NCI-H345 treated with DMSO at 0.1 percent for 48 hours (cell line): ENCODE measurements around the gene SLC35D2.
"Not testable (repeated sequence)": the region's sequence is repeated elsewhere in the genome, so short reads cannot be mapped to it uniquely, and the experiment has no call there.

ENCODE experiments used
- DNase-seq: peaks from one replicate; lab custom pipeline; 2025; ENCODE audit not compliant: unreplicated experiment; lab: John Stamatoyannopoulos, UW

The SLC35D2 gene

GRCh38 chr9:96400132-96400910 is 16.8 kb upstream of the SLC35D2 start:
- DNase-seq: no peak

DNA sequence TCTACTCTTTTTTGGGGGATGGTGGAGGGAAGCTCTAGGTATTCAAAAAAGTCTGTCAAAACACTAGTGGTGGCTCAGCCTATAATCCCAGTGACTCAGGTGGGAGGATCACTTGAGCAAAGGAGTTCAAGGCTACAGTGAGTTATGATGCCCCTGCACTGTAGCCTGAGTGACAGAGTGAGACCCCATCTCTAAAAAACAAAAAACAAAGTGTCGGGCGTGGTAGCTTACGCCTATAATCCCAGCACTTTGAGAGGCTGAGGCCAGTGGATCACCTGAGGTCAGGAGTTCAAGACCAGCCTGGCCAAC is 15.8 kb upstream of the SLC35D2 start:
- DNase-seq: no peak

- no peak for DNase-seq
Observed at GRCh38 chr9:96398582-96399324, 15.2 kb upstream of the SLC35D2 start.

DNA sequence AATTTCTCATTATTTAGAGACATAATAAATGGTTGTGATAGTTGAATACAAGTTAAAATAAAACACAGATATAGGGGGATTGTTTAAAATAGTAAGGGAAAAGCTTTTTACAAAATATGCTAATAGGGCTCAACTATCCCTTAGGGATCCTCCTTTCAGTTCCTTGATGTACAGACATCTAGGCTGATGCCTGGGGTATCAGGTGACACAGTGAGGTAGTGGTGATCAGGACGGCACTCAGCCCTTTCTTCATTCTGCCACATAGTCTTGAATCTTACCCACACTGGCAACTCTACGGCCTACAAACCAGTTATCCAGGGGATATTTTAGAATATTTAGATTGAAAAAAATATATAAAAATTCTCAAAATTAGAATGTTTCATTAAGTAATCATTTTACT is 12.5 kb upstream of the SLC35D2 start:
- DNase-seq: no peak

GRCh38 chr9:96394832-96395496 is 11.5 kb upstream of the SLC35D2 start:
- no peak for DNase-seq

- no peak for DNase-seq
Observed at GRCh38 chr9:96392263-96392662, 8.8 kb upstream of the SLC35D2 start.

GRCh38 chr9:96391021-96391765 is 7.7 kb upstream of the SLC35D2 start:
- DNase-seq: no peak

- no peak for DNase-seq
Observed at GRCh38 chr9:96388144-96388543, 4.6 kb upstream of the SLC35D2 start.

DNA sequence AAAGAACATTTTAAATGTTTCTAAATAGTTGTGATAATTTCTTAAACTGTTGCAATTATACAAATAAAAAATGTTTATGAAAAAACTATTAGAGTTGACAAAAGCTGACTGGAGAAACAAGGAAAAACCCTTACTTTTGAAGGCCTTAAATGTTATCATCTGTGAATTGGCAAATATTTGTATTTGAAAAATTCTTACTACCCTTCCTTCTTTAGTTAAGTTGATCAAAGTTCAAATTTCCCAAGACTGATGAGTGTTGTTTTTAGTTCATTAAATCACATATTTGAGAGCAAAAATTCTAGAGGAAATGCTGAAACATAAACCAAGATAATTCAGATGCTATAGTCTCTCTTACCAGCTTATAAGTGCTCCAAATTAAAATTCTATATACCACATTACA is 2.6 kb upstream of the SLC35D2 start:
- no peak for DNase-seq

DNA sequence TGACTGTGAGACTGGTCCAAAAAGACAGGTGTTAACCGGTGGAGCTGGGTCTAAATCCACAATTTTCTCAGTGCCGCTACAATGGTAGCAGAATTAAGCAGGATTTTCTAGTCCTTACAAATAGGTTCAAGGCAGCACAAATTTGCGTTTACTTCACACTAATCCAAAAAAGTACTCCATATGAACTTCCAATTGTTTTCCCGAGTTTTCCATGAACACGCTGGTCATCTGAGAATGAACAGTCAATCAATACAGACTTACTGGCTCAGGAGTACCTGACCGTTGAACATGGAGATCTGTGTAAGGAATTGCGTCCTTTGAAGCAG is 709 bp downstream of the SLC35D2 start:
- DNase-seq: no peak

- no peak for DNase-seq
Observed at GRCh38 chr9:96382175-96382574, 1.3 kb downstream of the SLC35D2 start.

DNA sequence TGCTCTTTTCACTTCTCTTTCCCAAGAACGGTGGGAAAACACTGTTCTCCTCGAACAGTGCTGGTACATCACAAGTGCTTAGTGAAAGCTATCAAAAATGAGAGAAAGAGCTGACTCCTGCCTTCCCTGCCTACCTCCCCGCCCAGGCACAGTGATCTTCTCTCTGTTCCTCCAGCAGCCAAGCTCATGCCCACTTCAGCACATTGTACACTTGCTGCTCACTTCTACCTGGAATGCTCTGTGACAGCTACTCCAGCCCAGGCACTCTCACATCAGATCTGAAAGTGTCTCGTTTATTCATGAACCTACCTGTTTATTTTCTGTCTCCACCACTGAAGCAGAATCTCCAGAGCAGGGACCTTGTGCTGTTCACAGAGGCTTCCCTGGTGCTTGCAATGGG is 1.8 kb downstream of the SLC35D2 start:
- no peak for DNase-seq

- DNase-seq: no peak
Observed at GRCh38 chr9:96381125-96381524, 2.4 kb downstream of the SLC35D2 start.

GRCh38 chr9:96379461-96379860 is 4.0 kb downstream of the SLC35D2 start:
- DNase-seq: no peak

GRCh38 chr9:96378187-96378586 is 5.3 kb downstream of the SLC35D2 start:
- DNase-seq: no peak

DNA sequence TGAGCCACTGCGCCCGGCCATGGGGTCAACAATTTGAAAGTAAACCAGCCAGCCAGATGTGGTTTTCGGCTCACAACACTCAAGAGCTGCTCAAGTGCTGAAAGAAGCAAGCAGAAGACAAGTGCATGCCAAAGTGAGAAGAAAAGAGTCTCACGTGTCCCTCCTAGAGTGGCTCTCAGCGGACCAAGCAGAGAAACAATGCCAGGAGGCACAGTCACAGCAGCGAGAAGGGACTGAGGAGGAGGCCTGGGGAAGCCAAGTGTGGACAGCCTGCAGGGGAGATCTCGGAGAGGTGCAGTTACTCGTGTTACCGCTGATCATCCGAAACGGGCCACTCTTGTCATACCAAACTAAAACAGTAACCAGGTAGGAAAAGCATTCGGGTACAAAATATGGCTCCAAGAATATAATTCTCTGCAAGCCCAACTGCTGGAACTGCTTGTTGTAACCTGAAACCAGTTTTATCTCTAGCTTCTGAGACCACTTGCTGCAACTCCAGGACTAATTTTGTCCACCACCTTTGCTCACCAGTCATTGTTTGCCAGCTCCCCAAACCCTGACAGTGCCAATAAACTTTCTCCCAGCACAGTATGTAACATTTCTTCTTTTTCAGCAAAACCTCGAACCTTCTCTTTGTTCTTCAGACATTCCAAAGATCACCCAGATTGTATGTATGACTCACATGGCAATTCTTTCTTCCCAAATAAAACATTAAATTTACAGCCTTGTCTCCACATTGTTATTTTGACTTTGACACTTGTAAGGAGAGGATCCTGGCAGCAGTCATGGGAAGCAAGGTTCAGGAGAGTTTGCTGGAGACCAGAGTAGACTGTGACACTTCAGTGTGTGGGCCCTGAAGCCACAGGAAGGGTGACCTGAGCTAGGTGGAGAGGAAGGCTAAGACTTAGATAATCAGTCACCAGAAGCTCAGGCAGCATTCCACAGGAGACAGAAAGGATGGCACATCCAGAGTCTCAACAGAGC is 6.3 kb downstream of the SLC35D2 start:
- DNase-seq: no peak

GRCh38 chr9:96375507-96375906 is 8.0 kb downstream of the SLC35D2 start:
- DNase-seq: not testable (repeated sequence)

DNA sequence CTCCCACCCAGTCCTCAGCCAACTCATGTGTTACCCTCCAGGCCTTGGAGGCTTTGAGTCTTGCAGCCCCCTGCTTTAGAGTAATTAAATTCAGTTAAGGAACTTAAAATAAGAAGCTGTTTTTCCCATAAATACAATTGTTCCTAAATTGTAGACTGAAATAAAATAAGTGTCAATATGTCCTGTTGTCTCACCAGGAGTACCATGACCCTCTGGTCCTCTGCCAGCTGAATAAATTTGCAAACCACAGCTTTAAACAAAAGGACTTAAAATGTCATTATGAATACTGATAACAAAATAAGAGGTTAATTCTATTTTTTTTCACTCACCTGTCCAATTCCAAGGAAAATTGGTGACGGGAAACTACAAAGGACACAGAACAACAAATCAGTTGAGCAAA is 15.6 kb downstream of the SLC35D2 start:
- no peak for DNase-seq

DNA sequence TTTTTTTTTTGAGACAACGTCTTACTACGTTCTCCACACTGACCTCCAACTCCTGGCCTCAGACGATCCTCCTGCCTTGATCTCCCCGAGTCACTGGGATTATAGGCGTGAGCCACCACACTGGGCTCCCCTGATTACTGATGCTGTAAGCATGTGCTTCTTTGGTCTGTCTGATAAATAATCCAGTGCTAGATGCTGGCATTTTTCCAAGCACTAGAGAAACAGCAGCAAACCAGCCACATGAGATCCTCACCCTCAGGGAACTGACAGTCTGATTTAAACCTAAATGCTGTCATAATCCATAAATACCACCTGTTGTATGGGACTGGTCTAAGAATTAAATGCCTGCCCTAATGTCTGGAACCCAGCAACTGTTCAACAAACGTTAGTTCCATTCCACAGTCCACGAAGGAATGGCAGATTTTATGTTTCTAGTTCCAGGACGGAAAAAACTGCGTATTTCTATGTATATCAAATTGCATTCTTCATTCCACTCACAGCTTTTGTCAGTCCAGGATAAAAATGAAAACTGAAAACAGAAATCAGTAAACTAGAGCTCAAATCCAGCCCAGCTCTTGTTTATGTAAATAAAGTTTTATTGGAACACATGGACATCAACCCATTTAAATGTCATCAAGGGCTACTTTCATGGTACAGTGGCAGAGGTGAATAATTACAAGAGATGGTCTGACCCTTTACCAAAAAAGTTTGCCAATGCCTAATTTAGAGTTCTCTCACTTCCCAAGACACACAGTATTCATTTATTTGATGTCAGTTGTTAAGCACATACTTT is 20.1 kb downstream of the SLC35D2 start:
- no peak for DNase-seq

- not testable (repeated sequence) for DNase-seq
Observed at GRCh38 chr9:96362119-96362518, 21.4 kb downstream of the SLC35D2 start.
